Measurements from ENCODE around the gene ROBO1.

DNA sequence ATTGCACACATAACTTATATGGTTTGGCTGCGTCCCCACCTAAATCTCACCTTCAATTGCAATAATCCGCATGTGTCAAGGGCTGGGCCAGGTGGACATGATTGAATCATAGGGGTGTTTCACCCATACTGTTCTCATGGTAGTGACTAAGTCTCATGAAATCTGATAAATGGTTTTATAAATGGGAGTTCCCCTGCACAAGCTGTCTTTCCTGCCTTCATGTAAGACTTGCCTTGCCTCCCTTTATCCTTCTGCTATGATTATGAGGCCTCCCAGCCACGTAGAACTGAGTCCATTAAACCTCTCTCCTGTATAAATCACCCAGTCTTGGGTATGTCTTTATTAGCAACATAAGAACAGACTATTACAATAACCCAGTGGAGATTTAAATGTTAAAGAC, 653.9 kb downstream of the ROBO1 start:
- no peak for TF ChIP-seq EZH2 (IDR thresholded peaks at IDR 0.05; ENCODE audit: insufficient read depth, poor library complexity, severe bottlenecking)
- no peak for TF ChIP-seq EZH2phosphoT487 (IDR thresholded peaks at IDR 0.05; ENCODE audit: insufficient read depth, low read depth)
